ENCODE results near the gene EEFSEC.
A peak's percentile ranks its signal among the peaks of the same experiment; 100 is the strongest.
"Not testable (repeated sequence)": the region's sequence is repeated elsewhere in the genome, so short reads cannot be mapped to it uniquely, and the experiment has no call there.

The EEFSEC gene

DNA sequence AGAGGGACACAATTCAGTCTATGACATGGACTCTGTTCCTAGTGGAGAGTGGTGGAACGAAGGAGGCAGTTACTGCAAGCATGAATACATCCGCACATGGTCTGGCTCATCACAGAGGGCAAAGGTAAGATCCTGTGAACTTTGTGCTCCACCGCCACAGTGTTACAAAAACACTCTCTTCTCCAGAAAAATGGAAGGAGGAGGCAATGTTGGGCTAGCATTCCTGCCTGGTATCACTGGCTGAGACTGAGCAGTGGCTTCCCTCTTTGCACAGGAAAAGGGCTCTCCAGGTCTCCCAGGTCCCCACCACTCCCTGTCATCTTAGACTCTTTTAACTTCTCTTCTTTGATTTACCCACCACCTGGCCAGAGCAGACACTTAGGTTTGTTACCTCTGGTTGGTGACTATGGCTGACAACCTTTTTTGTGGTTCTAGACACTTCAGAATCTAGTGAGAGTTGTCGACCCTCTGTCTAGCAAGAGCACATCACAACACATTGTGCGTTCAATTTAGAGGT, 1.5 kb upstream of the EEFSEC start:
- no peak for TF ChIP-seq POLR2AphosphoS5 (IDR thresholded peaks at IDR 0.05; ENCODE audit: low read depth)
- TF ChIP-seq GABPA (IDR thresholded peaks at IDR 0.05; ENCODE audit: low read depth), result no peak
- TF ChIP-seq, protein P1, sequence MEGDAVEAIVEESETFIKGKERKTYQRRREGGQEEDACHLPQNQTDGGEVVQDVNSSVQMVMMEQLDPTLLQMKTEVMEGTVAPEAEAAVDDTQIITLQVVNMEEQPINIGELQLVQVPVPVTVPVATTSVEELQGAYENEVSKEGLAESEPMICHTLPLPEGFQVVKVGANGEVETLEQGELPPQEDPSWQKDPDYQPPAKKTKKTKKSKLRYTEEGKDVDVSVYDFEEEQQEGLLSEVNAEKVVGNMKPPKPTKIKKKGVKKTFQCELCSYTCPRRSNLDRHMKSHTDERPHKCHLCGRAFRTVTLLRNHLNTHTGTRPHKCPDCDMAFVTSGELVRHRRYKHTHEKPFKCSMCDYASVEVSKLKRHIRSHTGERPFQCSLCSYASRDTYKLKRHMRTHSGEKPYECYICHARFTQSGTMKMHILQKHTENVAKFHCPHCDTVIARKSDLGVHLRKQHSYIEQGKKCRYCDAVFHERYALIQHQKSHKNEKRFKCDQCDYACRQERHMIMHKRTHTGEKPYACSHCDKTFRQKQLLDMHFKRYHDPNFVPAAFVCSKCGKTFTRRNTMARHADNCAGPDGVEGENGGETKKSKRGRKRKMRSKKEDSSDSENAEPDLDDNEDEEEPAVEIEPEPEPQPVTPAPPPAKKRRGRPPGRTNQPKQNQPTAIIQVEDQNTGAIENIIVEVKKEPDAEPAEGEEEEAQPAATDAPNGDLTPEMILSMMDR (IDR thresholded peaks at IDR 0.05; ENCODE audit: insufficient read depth, low read length), result no peak
- TF ChIP-seq, protein P2, sequence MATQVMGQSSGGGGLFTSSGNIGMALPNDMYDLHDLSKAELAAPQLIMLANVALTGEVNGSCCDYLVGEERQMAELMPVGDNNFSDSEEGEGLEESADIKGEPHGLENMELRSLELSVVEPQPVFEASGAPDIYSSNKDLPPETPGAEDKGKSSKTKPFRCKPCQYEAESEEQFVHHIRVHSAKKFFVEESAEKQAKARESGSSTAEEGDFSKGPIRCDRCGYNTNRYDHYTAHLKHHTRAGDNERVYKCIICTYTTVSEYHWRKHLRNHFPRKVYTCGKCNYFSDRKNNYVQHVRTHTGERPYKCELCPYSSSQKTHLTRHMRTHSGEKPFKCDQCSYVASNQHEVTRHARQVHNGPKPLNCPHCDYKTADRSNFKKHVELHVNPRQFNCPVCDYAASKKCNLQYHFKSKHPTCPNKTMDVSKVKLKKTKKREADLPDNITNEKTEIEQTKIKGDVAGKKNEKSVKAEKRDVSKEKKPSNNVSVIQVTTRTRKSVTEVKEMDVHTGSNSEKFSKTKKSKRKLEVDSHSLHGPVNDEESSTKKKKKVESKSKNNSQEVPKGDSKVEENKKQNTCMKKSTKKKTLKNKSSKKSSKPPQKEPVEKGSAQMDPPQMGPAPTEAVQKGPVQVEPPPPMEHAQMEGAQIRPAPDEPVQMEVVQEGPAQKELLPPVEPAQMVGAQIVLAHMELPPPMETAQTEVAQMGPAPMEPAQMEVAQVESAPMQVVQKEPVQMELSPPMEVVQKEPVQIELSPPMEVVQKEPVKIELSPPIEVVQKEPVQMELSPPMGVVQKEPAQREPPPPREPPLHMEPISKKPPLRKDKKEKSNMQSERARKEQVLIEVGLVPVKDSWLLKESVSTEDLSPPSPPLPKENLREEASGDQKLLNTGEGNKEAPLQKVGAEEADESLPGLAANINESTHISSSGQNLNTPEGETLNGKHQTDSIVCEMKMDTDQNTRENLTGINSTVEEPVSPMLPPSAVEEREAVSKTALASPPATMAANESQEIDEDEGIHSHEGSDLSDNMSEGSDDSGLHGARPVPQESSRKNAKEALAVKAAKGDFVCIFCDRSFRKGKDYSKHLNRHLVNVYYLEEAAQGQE (IDR thresholded peaks at IDR 0.05; ENCODE audit: insufficient replicate concordance, low read depth), result no peak
- TF ChIP-seq SPI1 (IDR thresholded peaks at IDR 0.05; ENCODE audit: borderline replicate concordance, low read depth), result no peak
- Histone ChIP-seq H3K27ac (replicated peaks) (no peak overlapping the region), H3K27me3 (ENCODE audit: insufficient read depth, poor library complexity, severe bottlenecking) (no peaks in the 10 kb centered on the region), H3K4me3 (replicated peaks; ENCODE audit: insufficient read depth, low read length) (no peak overlapping the region)
- DNase-seq (ENCODE audit: low read depth in 1 of 2, low spot score in 1 of 2), result no peak

DNA sequence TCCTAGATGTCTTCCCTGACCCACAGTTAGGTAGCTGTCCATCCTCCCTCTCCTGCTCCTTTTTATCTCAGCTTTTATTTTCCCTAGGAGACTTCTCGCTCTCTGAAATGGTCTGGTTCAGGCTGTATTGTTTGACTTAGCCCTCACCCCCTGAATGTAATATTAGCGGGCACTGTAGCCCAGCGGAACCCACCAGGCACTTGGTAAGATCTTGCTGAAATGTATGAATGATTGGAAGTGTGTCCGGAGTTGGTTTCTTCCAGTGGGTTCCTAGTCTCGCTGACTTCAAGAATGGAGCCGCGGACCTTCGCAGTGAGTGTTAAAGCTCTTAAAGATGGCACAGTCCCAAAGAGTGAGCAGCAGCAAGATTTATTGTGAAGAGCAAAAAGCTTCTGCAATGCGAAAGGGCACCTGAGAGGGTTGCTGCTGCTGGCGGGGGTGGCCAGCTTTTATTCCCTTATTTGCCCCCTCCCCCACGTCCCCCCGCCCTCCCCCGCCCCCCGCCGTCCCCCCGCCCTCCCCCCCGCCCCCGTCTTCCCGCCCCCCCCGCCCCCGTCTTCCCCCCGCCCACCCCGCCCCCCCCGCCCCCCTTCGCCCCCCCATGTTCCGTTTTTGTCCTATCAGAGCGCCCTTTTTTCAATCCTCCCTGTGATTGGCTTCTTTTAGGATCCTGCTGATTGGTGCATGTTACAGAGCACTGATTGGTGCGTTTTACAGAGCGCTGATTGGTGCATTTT, 694 bp upstream of the EEFSEC start:
- peak overlapping the region; percentile 81 for H3K27ac ChIP-seq (replicated peaks)
- DNase-seq (ENCODE audit: low read depth in 1 of 2, low spot score in 1 of 2), result peak; percentile 72 to 79
- TF ChIP-seq, protein P2 (IDR thresholded peaks at IDR 0.05; ENCODE audit: insufficient replicate concordance, low read depth), result no peak
- TF ChIP-seq, protein P1 (IDR thresholded peaks at IDR 0.05; ENCODE audit: insufficient read depth, low read length), result no peak
- TF ChIP-seq GABPA (IDR thresholded peaks at IDR 0.05; ENCODE audit: low read depth) (no peak), POLR2AphosphoS5 (IDR thresholded peaks at IDR 0.05; ENCODE audit: low read depth) (no peak), SPI1 (IDR thresholded peaks at IDR 0.05; ENCODE audit: borderline replicate concordance, low read depth) (no peak)

DNA sequence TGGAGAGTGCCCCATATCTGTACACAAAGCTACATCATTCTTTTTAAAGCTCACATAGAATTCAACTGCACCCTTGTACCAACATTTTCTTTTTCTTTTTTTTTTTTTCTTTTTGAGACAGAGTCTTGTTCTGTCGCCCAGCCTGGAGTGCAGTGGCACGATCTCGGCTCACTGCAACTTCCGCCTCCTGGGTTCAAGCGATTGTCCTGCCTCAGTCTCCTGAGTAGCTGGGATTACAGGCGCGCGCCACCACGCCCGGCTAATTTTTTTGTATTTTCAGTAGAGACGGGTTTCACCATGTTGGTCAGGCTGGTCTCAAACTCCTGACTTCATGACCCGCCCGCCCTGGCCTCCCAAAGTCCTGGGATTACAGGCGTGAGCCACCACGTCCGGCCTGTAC, 1.1 kb downstream of the EEFSEC start:
- not testable (repeated sequence) for DNase-seq (ENCODE audit: low read depth in 1 of 2, low spot score in 1 of 2); H3K27me3 ChIP-seq (ENCODE audit: insufficient read depth, poor library complexity, severe bottlenecking)
- H3K27ac ChIP-seq (replicated peaks), result peak overlapping the region; percentile 81
- H3K4me3 ChIP-seq (replicated peaks; ENCODE audit: insufficient read depth, low read length), result peak overlapping the region; percentile 92

More for the DNA sequence above, 694 bp upstream of the EEFSEC start:
- Histone ChIP-seq H3K27me3 (ENCODE audit: insufficient read depth, poor library complexity, severe bottlenecking) (no peaks in the 10 kb centered on the region), H3K4me3 (replicated peaks; ENCODE audit: insufficient read depth, low read length) (peak overlapping the region; percentile 92)

DNA sequence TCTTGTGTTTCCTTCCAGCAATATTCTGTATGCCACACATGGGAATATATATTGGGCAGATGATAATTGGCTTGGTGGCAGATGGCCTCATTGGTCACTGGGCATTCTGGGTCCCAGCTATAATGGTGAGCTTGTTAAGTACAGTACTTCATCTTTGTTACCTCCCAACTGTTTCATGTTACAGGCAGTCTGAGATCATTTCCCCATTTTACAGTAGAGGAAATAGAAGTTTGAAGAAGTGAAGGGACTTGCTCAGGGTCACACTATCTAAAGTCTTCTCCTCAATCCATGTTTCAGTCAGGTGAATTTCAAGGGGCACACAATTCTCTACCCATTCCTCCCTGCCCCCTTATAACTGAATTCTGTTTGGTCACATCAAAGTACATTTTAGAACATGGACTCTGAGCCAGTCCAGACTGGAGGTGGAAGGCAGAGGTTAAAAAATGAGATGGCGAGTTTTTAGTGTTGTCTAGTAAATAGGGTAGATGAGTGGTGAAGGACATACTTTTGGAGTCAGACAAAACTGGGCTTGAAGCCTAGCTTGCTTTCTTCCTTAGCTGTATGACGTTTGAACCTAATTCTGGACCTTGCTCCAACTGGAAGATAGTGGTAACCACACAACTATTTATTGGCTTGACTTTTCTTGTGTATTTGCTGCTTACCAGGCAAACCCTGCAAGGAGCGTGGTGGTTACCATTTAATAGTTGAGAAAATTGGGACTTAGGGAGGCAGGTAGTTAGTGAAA, 2.5 kb downstream of the EEFSEC start:
- TF ChIP-seq POLR2AphosphoS5 (IDR thresholded peaks at IDR 0.05; ENCODE audit: low read depth), result no peak
- TF ChIP-seq, protein P2 (IDR thresholded peaks at IDR 0.05; ENCODE audit: insufficient replicate concordance, low read depth), result no peak
- TF ChIP-seq SPI1 (IDR thresholded peaks at IDR 0.05; ENCODE audit: borderline replicate concordance, low read depth), result peak; percentile 84; the same call in 1 of the 2 replicates
- TF ChIP-seq, protein P1 (IDR thresholded peaks at IDR 0.05; ENCODE audit: insufficient read depth, low read length), result no peak
- no peak for TF ChIP-seq GABPA (IDR thresholded peaks at IDR 0.05; ENCODE audit: low read depth)
- Histone ChIP-seq H3K27ac (replicated peaks) (no peak overlapping the region), H3K27me3 (ENCODE audit: insufficient read depth, poor library complexity, severe bottlenecking) (no peaks in the 10 kb centered on the region), H3K4me3 (replicated peaks; ENCODE audit: insufficient read depth, low read length) (no peak overlapping the region)
- peak in 1 of 2 experiments; percentile 25 for DNase-seq (ENCODE audit: low read depth in 1 of 2, low spot score in 1 of 2)

Measured in HL-60 (cell line).